NCI-H1092 (cell line): ENCODE results near the gene SH3PXD2B.

Experiments
- DNase-seq: peaks from one replicate; lab custom pipeline; 2025; lab: John Stamatoyannopoulos, UW

SH3PXD2B gene

GRCh38 chr5:172454358-172455086 is at the start of gene SH3PXD2B:
Gene SH3PXD2B, minus strand, starts transcription at chr5:172454525. Its CDS starts 173 bp downstream, at chr5:172454352.
- DNase-seq = no peak

GRCh38 chr5:172502969-172503368 is 48.6 kb upstream of the SH3PXD2B start:
- DNase-seq = no peak

GRCh38 chr5:172502410-172502809 is 48.1 kb upstream of the SH3PXD2B start:
- DNase-seq = no peak

- no peak for DNase-seq
Measured at GRCh38 chr5:172501708-172502320, 47.5 kb upstream of the SH3PXD2B start.

GRCh38 chr5:172499287-172499686 is 45.0 kb upstream of the SH3PXD2B start:
- DNase-seq = no peak

DNA sequence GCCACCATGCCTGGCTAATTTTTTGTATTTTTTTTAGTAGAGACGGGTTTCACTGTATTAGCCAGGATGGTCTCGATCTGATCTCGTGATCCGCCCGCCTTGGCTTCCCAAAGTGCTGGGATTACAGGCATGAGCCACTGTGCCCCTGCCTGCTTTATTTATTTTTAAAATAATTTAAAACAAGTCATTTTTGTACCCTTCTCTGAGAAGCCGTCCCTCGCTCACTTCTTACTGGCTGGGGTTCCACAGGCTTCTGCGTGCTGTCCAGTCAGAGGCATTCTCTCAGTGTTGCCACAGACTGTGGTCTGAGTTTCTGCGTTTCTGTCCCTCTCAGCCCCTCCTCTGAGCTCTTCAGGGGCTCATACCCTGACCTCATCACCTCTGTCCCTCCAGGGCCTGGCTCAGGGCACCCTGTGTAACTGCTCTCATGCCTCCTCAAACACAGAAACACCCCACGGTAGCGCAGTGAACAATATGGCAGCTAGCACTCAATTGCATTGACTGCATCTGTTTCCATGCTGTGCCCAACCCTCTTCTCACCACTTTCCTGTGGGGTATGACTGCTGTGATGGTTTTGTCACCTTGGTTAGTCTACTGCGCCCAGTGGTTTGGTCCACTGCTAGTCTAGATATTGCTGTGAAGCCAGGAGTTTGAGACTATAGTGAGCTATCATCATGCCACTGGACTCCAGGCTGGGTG is 44.3 kb upstream of the SH3PXD2B start:
- DNase-seq = no peak

DNA sequence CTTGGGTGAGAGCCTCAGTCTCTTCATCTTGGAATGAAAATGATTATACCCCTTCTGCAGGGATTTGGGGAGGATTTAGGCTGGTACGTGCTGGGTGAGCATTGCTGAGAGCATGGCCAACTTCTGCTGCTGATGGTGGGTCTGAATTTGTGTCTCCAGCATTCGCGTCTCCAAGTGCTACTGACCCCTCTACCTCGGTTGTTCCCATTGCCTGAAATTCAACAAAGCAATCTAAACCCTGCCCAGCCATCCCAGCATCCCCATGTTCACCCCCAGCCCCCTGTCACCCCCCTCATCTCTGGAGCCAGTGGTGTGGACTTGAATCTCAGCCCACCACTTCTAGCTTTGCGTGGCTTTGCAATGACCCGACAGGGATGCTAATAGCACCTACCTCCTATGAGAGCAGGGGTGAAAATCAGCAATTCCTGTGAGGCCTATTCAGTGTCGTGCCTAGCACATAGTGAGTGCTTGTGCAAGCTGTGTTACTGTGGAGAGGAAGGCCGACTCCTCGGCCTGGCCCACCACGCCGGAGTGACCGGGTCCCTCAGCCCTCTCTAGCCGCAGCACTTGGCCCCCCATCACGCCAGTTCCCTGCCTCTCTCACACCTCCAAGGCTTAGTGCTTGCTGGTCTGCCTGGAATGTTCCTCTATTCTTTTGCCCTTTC is 43.4 kb upstream of the SH3PXD2B start:
- no peak for DNase-seq

DNA sequence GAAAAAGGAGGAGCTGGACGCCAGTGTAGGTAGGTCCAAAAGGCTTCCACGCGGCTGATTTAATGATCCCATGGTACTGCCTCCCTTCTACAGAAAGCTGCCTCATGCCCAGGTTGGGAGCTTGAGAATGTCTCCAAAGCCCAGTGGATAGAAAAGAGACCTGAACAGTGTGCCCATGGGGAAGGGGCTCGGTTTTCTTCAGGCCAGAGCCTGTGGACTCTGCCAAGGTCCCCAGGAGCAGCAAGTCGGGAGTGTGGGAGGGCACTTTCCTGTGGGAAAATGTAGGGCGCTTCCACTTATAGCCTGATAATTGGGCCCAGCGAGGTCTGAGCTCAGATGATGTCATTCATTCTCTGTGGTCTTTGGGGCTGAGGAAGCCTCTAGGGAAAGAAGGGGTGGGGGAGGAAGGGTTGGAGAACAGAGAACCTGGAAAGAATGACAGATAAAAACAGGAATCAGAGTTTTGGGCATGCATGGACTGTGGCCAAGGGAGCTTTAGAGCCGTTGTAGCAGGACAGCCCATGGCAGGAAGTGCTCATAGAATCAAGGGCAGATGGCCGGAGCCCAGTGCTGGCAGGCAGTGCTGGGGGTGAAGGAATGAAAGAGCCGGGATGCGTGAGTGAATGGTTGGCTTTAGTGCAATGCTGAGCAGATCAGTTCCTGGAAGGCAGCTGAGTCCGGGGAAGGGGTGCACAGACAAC is 42.5 kb upstream of the SH3PXD2B start:
- DNase-seq = no peak

GRCh38 chr5:172494630-172495505 is 40.5 kb upstream of the SH3PXD2B start:
- DNase-seq = no peak

DNA sequence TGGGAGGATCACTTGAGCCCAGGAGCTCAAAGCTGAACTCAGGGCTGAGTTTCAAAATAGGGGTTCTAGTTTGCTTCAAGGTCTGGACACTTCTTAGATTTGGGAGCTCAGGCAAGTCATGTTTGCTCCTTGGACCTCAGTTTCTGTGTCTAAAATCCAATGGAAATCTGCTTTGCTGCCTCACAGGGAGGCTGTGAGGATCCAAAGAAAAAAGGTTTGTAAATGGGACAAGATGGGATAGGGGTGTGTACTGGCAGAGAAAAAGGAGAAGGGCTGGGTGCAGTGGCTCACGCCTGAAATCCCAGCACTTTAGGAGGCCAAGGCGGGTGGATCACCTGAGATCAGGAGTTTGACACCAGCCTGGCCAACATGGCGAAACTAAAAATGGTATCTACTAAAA is 39.6 kb upstream of the SH3PXD2B start:
- no peak for DNase-seq

DNA sequence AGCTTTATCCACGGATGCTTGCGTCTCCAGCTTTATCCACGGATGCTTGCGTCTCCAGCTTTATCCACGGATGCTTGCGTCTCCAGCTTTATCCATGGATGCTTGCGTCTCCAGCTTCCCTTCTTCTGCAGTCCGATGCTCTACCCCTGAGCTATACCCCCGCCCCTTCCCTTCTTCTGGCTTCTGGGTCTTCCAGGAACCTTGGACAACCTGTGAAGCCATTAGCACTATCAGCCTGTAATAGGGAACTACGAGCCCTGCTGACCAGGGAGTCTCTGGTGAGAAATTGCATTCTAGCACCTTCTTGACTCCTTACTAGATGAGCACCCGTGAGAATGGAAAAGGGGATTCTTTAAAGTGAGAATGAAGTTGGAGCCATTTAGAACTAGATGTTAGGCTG is 39.1 kb upstream of the SH3PXD2B start:
- DNase-seq = no peak

GRCh38 chr5:172493002-172493401 is 38.7 kb upstream of the SH3PXD2B start:
- no peak for DNase-seq

GRCh38 chr5:172492097-172492840 is 37.9 kb upstream of the SH3PXD2B start:
- no peak for DNase-seq

DNA sequence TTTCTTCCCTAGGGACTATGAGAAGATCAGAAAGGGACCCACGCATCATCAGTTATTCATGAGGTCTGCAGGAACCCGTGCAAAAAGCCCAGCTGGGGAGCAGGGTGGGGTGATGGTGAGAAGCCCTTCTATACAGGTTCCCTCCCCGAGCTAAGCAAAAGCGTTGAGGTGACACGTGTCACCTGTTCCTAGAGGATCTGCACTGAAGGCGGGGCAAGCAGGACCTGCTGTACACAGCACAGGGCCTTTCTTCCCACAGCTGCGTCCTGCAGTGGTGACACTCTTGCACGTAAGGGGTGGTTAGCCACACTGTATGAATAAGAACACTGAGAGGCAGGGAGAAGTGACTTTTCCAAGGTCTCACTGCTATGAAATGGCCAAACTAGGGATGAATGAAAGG is 37.2 kb upstream of the SH3PXD2B start:
- no peak for DNase-seq

DNA sequence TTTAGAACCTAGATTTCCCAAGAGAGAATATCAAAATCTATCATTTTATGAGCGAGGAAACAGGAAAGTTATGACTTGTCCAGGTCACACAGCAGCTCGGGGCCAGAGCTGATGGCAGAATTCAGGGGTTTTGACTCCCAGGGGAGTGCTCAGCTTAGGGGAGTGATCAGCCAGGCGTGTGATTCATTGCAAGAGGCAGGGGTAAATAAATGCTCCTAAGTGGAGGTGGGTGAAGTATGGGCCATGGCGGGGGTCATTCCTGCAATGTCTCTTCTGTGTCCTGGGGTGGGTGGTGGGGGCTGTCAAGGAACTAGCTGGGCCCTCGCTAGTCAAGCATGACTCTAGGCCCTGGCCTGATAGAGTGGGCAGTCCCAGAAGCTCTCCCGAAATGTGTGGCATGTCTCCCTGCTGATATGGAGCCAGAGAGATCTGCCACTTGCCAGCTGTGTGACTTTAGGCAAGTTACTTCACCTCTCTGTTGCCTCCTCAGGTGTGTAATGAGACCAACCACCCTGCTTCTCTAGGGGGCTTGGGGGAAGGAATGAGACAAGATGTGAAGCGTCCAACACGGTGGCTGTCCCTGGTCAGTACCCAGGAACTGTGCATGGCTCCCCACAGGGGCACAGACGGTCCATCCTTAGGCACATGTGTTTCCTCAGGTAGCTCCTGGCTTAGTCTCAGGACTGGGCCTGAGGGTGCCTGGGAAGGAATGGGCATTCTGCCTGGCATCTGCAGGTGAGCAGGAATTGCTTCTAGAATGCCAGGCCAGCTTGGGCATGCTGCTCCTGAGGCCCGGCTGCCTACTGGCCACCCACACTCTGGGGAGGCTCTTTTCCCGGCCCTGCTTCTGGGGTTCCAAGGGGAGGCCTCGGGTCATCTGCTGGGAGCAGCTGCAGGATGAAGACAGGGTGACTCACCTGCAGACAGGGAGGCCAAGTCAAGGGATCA is 36.5 kb upstream of the SH3PXD2B start:
- no peak for DNase-seq

DNA sequence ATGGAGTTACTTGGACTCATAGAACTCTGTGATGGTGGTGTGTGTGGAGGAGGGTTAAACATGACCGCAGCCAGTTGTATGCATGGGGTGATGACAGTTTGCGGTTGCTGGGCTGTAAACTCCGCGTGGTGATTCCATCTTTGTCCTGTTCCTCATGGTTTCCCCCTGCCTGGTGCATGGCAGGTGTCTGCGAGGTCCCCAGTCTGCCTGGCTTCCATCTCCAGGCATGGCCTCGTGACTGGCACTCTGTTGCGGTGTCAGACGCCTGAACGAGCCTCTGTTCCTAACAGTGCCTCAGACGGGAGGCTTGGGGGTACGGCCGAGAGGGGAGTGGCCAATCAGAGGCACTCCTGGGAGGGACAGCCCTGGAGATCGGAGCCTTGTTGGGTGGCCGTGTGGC is 33.9 kb upstream of the SH3PXD2B start:
- no peak for DNase-seq

DNA sequence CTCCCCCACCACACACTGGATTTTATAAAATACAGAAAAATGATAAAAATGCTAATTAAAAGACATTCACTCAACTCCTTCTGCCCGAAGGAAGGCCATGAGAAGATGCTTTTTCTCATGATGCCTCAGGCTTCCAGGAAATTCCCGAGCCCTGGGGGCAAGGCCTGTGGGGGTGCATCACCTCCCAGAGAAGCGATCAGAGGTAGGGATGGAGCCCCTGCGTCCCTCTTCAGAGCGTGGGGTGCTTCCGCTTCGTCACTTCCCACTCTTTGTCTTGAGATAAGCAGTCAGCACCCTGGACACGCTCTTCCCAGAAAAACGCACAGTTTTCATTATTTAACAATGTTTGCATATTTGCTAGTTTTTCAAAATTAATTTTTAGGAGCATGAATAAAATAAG is 33.3 kb upstream of the SH3PXD2B start:
- DNase-seq = no peak

GRCh38 chr5:172486912-172487311 is 32.6 kb upstream of the SH3PXD2B start:
- DNase-seq = no peak

- no peak for DNase-seq
Measured at GRCh38 chr5:172486451-172486850, 32.1 kb upstream of the SH3PXD2B start.
